ENCODE measurements around the gene SMIM22.
A peak's percentile ranks its signal among the peaks of the same experiment; 100 is the strongest.
"Not testable (repeated sequence)": the region's sequence is repeated elsewhere in the genome, so short reads cannot be mapped to it uniquely, and the experiment has no call there.

Gene SMIM22

DNA sequence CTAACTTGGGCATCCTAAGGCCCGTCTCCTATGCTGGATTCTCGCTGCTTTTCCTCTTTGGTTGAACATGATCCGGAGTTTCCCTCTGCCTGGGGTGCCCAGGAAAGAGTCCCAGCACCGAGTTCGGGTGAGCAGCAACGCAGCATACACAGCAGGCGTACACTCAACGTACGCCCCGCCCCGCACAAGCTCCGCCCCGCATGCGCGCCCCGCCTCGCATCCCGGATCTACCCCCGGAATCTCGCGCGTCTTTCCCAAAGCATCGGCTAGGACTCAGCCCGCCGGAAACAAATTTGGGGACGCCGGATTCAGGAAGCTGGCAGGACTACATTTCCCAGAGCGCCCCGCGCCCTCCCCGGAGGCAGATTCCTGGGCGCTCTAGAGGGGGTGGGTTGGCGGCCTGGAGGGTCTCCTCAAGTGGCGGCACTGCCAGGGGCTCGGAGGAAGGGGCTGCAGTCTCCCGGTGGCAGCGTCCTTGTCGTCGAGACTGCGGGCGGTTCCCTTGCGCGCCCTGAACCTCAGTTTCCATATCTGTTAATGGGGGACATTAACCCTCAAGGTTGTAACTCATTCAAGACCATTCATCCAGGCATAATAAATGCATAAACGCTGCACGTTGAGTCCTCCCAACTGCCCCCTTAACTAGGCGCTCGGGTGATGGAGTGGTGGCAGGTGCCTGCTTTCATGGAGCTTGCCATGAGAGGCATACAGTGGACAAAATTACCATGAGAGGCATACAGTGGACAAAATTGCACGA, 26.4 kb upstream of the SMIM22 start:
- peak; percentile 64 to 65 for DNase-seq (ENCODE audit: low read depth in 2 of 2)

DNA sequence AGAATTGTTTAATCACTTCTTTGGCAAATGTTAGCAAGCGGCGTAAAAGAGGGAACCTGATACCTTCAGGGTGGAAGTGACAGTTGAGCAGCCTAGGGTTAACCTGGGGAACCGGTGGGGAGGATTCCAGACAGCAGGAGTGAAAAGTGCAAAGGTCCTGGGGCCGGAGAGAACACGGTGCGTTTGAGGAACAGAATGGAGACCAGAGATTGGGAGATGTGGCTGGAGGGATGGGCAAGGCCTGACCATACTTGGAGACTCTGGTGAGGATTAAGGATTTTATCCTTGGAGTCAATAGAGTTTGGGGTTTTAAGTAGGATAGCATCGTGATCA, 25.9 kb upstream of the SMIM22 start:
- DNase-seq (ENCODE audit: low read depth in 2 of 2): no peak

DNA sequence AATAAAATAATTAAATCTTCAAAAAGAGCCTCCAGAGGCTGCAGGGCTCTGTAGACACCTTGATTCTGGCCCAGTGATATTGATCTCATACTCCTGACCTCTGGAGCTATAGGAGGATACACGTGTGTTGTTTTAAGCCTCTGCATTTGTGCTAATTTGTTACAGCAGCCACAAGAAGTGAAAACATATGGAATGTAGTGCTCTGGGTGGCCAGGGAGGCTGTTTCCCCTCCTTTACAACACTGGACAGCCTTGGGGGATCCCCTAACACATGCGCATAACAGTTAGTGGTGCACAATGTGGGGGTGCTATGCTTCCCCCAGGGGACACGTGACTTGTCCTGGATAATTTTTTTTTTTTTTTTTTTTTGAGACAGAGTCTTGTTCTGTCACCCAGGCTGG, 23.5 kb upstream of the SMIM22 start:
- no peak for DNase-seq (ENCODE audit: low read depth in 2 of 2)

DNA sequence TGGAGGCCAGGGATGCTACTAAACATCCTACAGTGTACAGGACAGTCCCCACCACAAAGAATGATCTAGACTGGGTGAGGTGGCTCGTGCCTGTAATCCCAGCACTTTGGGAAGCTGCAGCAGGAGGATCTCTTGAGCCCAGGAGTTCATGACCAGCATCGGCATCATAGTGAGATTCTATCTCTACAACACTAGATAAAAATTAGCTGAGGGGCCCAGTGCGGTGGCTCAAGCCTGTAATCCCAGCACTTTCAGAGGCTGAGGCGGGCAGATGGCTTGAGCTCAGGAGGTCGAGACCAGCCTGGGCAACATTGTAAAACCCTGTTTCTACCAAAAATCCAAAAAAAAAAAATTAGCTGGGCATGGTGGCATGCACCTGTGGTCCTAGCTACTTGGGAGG, 22.8 kb upstream of the SMIM22 start:
- no peak for DNase-seq (ENCODE audit: low read depth in 2 of 2)

DNA sequence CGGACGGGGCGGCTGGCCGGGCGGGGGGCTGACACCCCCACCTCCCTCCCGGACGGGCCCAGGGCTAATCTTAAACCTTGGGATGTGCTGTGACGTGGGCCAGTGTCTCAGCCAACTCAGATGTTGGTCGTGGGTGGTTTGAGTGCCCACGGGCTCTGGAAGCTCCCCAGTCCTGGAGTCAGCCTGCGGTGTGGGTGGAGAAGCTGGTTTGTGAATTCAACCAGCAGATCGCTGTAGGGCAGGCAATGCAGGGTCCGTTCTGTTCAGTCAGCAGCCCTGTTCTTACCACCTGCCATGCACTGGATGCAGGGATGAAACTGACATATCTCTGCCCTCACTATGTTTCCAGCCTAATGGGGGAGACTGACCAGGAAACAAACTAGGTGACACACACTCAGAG, 20.2 kb upstream of the SMIM22 start:
- DNase-seq (ENCODE audit: low read depth in 2 of 2): no peak

DNA sequence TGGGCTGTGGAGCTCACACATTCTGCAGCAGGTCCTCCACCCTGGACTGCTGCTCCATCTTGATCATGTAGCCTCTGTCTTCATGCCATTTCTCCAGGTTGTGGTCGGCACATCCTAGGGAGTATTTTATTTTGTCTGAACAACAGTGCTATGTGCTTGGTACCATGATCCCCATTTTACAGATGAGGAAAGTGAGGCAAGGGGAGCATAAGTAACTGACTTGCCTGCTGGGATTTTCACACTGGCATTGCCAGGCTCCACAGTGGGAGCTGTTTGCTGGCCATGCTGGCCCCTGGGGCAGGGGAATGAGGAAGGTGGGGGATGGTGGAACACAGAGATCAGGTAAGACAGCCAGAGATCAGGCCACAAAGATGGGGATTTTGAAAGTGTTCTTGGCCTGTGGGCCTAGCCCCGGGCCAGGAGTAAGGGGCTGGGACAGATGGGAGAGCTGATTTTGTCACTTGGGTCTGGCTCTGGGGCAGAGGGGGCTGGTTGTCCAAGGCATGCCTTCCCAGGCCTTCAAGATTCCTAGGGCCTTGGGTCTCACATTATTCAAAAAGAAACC, 18.9 kb upstream of the SMIM22 start:
- DNase-seq (ENCODE audit: low read depth in 2 of 2): no peak

DNA sequence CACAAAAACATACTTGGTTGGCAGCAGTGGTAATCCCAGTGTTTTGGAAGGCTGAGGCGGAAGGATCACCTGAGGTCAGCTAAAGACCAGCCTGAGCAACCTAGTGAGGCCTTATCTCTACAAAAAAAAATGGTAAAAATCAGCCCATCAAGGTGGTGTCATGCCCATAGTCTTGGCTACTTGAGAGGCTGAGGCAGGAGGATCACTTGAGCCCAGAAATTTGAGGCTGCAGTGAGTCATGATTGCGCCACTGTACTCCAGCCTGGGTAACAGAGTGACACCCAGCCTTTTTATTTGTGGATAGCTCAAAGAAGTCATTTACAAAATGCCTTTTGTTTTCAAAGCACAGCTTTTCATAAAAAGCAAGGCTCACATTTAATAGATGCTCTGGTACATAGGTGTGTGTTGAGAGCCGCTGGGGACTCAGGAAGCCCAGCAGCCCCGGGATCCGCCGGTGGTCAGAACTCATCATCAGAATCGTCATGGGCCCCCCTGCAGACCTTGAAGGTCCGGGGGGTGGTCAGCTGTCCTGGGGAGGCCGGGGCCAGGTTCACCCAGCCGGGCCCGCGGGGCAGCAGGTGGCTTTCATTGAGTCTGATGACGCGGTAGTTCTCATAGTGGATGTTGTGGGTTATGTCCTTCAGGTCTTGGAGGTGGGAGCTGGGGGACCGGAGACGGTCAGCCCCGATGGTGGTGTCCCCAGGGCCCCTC, 17.7 kb upstream of the SMIM22 start:
- no peak for DNase-seq (ENCODE audit: low read depth in 2 of 2)

DNA sequence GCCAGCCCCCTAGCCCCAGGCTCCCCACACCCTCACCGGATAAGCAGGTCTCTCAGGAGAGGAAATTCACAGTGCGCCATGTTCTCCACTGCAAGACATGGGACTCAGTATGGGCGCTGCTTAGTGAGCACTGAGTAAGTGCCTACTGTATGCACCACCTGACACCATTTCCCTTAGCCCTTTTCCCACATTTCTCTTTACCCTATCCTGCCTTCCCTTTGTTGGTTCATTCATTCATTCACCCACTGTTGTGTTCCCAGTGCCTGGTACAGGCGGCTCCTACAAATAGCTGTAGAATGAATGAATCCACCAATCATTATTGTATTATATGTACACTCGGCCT, 17.1 kb upstream of the SMIM22 start:
- DNase-seq (ENCODE audit: low read depth in 2 of 2): no peak

DNA sequence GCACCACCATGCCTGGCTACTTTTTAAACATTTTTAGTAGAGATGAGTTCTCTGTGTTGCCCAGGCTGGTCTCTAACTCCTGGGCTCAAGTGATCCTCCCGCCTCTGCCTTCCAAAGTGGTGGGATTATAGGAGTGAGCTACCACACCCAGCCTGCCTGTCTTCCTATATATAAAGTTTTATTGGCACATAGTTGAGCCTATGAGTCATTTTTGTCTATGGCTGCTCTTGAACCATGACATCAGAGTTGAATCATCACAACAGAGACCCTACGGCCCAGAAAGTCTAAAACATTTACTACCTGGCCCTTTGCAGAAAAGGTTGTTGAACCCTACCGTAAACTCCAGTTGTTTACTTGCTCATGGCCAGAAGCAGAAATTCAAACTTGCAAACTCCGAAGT, 14.9 kb upstream of the SMIM22 start:
- DNase-seq (ENCODE audit: low read depth in 2 of 2): no peak

DNA sequence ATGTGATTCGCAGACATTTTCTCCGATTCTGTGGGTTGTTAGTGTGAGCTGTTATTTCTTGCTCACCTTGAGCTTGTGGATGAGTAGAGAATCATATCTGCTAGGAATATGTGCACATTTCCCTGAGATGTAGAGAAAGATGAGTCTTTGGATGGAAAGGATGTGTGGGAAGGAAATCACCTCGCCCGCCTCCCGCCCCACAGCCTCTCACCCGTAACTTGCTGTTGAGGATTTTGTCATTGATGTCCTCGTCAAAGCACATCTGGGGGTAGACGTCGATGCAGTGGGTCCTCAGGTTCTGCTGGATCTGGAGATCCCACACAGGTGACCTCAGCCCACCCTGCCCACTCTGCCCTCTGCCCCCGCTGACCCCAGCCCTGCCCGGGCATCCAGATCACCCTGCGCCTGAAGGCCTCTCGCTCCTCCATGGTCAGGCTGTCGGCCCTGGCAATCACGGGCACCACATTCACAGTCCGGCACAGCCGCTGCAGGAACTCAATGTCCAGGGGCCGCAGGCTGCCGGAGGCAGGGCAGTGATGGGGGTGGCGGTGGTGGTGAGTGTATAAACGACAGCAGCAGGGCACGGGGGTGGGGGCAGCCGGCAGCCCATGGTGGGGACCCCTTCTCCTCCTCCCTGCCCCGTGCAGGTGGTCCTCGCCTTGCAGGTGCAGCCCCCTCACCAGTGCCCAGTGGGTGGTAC, 11.8 kb upstream of the SMIM22 start:
- DNase-seq (ENCODE audit: low read depth in 2 of 2): no peak

DNA sequence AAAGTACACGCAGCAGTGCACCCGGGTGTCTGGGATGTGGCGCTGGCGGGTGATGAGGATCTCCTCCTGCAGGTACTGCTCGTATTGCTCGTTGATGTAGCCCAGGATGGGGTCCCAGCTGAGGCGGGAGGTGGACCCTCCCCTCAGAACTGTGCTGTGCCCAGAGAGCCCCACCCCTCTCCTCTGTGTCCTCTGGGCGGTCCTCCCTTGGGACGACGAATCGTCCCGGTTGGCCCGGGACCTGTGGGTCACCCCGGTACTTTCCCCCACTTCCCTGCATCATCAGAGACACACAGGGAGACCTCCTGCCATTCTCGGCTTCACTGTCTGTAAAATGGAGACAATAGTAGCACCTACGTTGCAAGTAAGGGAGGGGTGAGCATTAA, 11.2 kb upstream of the SMIM22 start:
- DNase-seq (ENCODE audit: low read depth in 2 of 2): no peak

DNA sequence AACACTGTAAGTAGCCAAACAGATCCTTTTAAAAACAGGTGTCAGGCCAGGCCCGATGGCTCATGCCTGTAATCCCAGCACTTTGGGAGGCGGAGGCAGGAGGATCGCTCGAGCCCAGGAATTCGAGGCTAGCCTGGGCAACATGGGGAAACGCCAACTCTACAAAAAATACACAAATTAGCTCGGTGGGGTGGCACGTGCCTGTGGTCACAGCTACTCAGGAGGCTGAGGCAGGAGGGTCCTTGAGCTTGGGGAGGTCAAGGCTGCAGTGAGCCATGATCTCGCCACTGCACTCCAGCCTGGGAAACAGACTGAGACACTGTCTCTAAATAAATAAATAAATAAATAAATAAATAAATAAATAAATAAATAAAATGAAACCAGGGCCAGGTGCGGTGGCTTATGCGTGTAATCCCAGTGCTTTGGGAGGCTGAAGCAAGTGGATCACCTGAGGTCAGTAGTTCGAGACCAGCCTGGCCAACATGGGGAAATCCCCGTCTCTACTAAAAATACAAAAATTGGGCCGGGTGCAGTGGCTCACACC, 10.7 kb upstream of the SMIM22 start:
- not testable (repeated sequence) for DNase-seq (ENCODE audit: low read depth in 2 of 2)

DNA sequence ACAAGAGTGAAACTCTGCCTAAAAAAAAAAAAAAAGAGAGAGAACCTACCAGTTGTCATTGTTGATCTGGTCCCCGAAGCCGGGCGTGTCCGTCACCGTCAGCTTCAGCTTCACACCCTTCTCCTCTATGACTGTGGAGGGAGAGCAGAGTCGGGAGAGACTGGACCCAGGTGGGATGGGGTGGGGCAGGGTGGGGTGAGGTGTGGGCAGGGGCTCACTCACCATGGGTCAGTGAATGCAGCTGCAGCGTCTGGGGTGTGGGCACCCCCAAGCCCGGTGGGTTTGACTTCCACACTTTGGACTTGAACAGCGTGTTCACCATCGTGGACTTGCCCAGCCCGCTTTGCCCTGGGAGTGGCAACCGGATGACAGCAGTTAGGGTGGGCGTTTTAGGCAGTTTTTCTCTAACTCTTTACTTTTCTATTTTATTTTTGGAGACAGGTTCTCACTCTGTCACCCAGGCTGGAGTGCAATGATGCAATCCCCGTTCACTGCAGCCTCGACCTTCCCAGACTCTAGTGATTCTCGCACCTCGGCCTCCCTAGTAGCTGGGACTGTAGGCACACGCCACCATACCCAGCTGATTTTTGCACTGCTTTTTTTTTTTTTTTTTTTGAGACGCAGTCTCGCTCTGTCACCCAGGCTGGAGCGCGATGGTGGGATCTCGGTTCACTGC, 9.3 kb upstream of the SMIM22 start:
- DNase-seq (ENCODE audit: low read depth in 2 of 2): no peak

DNA sequence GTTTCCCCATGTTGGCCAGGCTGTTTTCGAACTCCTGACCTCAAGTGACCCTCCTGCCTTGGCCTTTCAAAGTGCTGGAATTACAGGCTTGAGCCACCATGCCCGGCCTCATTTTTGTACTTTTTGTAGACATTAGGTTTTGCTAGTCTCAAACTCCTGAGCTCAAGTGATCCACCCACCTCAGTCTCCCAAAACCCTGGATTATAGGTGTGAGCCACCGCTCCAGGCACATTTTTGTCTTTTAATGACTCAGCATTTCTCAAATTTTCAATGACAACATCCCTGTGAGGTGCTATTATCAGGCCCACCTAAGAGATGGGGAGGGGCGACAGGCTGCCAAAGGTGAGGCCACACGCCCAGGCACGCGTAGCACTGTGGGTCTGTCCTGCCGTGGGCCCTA, 8.1 kb upstream of the SMIM22 start:
- no peak for DNase-seq (ENCODE audit: low read depth in 2 of 2)

DNA sequence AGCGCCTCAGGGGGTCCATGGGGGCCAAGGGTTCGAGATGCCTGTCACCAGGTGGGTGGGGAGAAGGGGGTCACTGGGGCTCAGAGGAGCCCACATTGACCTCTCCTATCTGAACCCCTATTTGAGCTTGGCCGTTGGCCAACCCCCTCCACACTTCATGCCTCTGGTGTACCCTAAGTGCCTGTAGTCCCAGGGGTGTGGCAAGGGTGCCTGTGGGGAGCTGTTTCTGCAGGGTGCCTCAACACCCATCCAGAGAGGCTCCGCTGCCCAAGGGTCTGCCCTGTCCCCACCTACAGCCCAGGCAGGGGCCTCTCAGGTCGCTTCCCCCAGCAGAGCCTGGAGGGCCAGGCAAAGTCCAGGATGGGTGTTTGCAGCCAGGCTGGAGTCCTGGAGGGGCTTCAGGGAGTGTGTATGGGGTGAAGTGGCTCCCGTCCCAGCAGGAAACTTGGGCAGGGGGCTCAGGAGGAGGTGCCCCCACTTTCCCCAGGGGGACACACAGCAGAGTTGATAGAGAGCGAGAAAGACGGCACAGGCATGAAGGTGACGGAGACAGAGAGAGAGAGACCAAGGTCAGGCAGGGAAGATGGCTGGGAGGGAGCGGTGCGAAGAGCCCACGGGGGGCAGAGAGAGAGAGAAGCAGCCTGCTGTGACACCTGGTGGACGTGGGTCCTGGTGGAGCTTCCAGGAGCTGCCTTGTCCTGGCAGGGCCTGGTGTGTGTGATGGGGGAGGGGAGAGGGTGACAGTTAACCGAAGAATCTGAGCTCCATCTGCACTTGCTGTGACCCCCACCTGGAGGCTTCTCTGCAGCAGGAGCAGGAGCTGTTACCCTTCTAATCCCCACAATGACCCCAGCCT, 7.3 kb upstream of the SMIM22 start, which contains the start of gene SEPTIN12:
TSS of gene SEPTIN12 (minus strand) at position 719 of the 856 bp plus-strand sequence. CDS start at position 19, 700 bp downstream.
- no peak for DNase-seq (ENCODE audit: low read depth in 2 of 2)

DNA sequence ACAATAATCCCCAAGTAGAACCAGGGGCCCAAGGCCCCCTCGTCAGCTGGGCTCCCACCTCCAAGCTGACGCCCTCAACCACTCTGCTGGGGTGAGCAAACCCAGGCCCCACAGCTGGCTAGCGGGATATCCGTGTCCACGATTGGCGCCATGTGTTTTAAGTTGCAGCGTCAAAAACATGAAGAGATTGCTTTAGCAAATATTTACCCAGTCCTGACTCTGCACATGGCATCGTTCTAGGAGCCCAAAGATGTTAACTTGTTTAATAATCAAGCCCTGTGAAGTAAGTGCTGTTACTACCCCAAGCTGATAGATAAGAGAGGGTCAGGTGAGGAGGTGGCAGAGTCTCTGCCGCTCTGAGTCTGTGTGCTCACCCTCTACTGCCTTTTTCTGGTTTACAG, 6.7 kb upstream of the SMIM22 start:
- DNase-seq (ENCODE audit: low read depth in 2 of 2): no peak

DNA sequence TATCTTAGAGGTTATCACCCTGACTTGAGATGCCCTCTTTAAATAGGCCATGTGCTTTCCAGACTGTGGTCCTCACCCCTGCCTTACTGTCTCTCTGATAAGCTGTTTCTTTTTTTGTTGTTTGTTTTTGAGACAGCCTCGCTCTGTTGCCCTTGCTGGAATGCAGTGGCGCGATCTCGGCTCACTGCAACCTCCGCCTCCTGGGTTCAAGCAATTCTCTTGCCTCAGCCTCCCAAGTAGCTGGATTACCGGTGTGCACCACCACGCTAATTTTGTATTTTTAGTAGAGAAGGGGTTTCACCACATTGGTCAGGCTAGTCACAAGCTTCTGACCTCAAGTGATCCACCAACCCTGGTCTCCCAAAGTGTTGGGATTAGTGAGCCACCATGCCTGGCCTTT, 6.3 kb upstream of the SMIM22 start:
- DNase-seq (ENCODE audit: low read depth in 2 of 2): no peak

DNA sequence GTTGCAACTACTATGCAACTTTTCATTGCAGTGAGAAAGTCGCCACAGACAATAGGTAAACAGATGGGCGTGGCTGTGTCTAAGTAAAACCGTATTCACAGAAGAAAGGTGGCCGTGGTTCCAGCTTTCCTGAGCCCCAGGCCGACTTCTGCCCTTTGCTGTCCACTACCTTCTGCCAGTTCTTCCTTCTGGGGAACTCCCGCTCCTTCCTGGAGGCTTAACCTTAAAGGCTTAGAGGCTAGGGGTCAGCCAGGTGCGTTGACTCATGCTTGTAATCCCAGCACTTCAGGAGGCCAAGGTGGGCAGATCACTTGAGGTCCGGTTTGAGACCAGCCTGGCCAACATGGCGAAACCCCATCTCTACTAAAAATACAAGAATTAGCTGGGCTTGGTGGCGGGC, 4.9 kb upstream of the SMIM22 start:
- DNase-seq (ENCODE audit: low read depth in 2 of 2): no peak

DNA sequence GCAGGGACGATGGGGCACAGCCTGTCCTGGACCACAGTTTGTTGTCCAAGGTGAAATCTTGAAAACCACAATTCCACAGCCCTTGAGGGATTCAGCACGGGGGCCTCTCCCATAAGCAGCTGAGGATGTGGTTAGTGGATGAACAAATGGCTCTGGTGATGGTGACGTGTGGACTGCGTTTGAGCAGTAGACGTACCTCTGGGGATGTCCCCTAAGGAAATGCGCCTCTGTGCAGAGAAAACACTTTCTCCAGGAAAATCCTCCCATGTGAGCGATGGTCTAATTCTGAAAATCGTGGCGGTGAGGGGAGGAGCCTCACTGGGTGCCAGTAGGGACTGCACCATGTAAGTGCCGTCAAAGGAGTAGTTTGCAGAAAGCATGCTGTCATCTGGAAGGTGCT, 4.3 kb upstream of the SMIM22 start:
- DNase-seq (ENCODE audit: low read depth in 2 of 2): no peak

DNA sequence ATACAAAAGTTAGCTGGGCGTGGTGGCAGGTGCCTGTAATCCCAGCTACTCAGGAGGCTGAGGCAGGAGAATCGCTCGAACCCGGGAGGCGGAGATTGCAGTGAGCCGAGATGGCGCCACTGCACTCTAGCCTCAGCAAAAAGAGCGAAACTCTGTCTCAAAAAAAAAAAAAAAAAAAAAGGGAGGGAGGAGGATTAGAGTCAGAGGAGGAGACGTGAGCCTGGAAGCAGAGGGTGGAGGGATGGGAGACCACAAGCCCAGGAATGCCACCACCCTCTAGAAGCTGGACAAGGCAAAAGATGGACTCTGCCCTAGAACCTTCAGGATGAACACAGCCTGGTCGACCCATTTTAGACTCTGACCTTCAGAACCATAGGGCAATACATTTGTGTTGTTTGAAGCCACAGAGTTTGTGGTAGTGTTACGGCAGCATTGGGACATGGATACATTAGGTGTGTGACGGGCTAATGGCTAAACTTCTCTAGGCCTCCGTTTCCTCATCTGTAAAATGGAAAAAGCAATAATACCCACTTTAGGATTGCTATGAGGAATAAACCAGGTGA, 2.1 kb upstream of the SMIM22 start:
- DNase-seq (ENCODE audit: low read depth in 2 of 2): no peak
